ENCODE measurements around the gene USP3.

The USP3 gene

DNA sequence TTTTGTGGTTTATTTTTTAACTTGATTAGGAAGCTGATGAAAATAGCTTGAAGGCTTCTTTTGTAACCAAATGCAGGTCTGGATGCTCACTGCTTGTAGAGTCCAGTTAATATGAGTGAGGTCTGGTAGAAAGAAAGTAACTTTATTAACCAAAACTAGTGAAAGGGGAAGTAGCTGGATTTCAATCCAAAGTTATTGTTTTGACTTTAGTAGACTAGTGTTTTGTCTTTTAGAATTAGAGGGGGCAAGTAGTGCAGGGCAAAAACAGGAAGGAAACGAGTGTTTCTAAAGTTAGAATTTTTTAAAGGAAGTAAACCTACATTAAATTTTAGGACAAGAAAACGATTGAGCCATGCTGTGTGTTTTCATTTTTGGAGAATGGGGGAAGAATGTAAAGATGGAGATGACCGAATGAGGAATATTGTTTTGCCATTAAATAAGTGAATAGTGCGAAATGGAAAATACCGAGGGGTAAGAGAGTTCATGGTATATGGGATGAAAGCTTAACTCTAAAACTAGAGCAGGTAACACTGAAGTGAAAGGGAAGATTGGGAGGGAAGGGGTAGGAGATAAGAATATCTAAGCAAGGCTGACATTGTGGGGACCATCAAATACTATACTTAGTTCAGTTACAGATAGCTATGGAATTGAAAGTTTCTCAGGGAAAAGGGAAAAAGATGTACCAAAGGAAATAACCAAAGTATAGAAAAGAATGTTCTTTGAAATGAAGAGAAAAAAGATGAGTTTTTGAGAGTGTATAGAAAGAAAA, 40.0 kb downstream of the USP3 start:
- no peak for DNase-seq (ENCODE audit: low spot score)

DNA sequence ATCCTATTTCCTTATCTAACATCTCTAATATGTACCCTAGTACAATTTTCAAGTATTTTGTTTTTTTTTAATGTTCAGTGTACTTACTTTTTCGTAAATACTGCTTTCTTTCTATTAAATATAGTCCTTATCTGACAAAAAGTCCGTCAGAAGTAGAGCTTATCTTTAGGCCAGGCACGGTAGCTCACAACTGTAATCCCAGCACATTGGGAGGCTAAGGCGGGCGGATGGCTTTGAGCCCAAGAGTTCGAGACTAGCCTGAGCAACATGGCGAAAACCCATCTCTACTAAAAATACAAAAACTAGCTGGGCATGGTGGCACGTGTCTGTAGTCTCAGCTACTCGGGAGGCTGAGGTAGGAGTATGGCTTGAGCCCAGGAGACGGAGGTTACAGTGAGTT, 41.1 kb downstream of the USP3 start:
- no peak for DNase-seq (ENCODE audit: low spot score)

DNA sequence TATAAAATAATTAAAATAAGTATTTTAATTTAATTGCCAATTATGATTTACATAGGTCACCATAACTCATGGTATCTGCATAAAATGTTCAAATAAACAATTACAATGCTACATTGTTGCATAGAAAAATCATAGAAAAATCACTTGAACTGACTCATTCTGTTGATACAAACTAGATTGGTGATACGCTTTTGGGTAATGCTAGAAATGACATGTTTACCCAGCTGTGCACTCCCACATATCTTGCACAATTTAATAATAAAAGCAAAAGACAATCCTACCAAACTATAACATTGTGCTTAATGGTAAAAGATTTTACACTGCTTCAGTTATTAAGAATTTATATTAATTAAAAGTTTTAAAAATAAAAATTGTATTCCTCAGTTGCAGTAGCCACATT, 47.0 kb downstream of the USP3 start:
- peak; percentile 30 for DNase-seq (ENCODE audit: low spot score)

DNA sequence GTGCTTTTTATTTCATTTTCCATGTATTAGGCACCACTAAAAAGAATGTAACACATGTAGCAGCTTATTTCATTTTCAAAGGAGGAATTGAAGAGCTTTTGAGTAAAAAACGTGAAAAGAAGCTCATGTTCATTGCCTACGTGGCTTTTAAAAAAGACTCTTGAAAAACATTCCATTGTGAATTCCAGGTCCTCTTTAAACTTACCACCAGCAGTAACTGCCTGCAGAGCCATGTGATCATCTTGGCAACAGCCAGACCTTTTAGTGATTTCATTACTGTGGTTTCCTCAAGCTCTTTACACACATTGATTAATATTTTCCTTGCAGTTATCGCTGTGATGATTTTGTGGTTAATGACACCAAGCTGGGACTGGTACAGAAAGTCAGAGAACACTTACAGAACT, 49.0 kb downstream of the USP3 start:
- peak; percentile 91 for DNase-seq (ENCODE audit: low spot score)

DNA sequence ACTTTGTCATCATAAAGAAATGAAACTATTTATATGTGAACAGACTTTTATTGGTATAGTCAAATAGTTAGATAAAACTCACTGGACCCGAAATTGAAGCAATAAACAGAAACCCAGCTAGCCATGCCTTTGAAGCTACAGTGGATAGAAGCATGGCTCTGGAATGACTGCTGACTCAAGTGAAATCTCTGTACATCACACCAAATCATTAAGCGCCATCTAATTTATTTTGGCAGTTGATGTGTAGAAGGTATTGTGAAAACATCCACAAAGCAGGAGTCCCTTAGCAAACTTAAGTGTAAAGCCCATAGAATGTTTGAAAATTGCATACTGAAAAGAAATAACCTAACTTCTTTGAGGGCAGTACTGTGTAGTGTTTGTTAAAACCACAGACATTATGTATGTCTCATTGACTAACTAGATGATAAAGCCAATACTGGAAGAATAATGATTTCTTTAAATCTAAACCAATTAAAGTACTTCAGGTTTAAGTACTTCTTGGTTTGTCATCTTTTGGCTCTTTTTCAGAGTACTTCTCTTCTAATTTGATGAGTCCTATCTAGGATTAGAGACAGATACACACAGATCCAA, 50.0 kb downstream of the USP3 start:
- DNase-seq (ENCODE audit: low spot score): no peak

DNA sequence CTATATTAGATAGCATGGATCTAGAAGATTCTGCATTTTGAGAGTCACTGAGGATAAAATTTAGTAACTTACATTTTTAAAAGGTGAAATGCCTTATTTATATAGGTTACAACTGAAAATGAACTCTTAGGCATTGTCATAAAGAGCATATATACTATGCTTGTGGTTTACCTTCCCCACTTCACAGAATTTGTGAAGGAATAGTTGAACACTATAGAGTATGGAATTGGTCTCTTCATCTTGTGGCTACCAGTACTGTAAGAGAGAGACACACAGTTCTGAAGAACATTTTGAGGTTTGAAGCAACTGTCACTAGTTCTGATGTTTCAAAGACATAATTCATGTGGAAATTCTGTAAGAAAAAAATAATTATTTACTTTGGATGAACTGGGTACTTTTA, 51.1 kb downstream of the USP3 start:
- DNase-seq (ENCODE audit: low spot score): no peak

DNA sequence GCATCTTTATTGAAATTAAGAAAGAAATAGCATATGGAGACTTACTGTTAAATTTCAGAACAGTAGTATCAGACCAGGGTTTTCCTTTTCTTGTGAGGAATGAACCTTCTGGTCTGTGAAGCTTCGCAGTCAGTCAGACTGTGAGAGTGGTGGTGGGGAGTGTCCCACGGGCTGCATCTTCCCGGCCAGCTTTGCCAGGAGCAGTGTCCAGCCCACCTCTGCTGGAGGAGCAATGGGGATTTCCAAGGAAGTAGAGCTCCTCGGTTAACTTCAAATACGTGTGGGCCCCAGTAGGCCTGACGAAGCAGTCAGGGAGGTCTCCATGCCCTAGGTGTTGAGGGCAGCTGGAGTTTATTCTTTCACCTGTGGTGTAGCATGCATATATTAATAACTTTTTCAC, 51.9 kb downstream of the USP3 start:
- DNase-seq (ENCODE audit: low spot score): no peak

DNA sequence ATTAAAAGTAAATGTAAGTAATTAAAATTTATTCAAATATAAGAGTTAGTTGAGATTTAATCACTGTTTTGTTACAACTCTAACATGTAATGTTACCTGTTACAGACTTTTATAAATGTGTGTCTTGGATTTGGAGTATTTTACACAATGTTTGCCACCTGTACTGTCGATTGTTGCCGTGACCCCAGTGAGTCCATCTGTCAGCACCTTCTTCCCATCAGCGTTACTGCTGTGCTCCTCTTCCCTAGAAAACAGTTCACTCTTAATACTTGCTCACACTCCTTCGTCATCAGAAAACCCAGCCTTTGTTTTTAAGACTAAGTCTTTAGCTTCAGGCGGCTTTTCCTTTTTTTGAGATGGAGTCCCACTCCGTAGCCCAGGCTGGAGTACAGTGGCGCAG, 52.3 kb downstream of the USP3 start:
- DNase-seq (ENCODE audit: low spot score): no peak

DNA sequence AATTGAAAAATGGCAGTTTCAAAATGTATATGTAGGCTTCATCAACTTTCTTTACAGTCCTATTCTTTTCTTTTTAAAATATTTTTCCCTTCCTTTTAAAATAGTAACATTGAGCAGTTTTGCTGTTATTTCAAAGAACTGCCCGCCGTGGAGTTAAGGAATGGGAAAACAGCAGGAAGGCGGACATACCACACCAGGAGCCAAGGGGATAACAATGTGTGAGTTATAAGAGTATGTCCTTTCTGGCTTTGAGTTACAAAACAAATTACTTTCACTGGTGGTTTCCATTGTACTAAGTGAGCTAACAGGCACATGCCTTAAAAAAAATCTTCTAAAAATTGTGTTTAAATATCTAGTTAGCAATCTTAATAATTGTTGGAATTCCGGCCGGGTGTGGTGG, 55.4 kb downstream of the USP3 start:
- DNase-seq (ENCODE audit: low spot score): no peak

DNA sequence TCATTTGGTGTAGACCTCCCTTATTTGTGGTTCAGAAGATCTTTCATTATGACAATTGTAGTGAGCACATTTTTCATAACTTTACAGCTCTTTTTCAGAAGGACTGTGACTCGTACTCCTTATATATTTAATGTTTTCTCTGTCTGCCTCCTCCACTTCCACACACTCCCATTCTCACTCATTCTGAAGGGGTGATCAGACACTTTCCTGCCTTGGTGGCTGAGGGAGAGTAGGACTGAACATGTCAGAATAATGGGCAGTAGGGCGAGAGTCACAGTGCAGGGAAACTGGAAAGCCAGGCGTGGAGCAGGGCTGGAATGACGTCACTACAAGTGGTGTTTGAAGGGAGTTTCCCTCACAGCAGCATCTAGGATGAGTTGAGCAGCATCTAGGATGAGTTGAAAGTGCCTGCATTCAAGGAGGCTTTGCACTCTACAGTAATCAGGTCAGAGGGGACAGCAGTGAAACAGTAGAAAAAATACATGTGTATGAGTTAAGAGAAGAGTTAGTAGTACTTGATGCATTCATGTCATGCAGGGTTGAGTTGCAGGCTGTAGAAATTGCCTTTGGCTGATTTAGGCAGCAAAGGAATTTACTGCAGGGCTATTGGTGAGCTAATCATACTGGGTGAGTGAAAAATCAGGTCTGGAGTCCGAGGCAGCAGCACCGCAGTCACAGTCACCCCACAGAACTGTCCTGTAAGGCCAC, 56.5 kb downstream of the USP3 start:
- no peak for DNase-seq (ENCODE audit: low spot score)

DNA sequence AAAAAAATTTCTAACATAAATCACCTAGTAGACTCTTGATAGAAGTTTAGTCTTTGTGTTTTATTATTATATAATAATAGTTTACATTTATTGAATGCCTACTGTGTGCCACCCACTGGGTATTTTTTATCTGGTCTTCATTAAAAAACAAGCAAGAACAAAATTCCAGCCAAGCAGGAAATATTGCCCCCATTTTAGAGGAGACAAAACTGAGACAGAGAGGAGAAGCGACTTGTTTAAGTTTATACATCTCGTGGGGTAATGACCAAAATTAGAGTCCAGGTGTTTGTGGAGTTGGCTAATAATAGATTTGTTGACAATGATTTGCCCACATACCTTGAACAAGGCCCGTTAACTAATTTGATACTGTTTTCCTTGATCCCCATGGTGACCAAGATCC, 59.7 kb downstream of the USP3 start:
- DNase-seq (ENCODE audit: low spot score): no peak

DNA sequence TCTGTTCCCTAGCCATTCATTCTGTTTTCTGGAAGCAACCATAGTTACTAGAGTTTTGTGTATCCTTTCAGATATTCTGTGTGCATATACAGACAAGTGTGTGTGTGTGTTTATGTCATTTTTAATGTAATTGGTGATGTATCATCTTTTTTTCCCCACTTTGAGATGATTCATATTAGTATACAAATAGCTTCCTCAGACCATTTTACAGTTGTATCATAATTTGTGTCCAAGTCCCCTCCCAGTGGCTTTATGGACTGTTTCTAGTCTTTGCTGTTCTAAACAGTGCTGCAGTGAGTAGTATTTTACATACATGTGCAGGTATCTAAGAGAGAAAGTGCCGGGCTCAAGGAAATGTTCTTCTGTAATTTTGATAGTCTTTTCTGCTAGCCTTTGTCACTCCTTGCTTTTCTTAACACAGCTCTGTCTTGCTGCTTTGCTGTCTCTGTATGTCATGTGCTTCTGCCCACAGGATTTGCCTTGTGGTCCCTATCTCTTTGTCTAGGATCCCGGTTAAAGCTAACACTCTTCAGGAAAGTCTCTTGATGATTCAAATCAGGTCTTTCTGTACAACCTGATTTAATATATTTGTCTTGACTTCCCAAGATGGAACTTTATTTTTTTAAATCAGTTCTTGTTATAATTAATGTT, 61.3 kb downstream of the USP3 start:
- DNase-seq (ENCODE audit: low spot score): no peak

DNA sequence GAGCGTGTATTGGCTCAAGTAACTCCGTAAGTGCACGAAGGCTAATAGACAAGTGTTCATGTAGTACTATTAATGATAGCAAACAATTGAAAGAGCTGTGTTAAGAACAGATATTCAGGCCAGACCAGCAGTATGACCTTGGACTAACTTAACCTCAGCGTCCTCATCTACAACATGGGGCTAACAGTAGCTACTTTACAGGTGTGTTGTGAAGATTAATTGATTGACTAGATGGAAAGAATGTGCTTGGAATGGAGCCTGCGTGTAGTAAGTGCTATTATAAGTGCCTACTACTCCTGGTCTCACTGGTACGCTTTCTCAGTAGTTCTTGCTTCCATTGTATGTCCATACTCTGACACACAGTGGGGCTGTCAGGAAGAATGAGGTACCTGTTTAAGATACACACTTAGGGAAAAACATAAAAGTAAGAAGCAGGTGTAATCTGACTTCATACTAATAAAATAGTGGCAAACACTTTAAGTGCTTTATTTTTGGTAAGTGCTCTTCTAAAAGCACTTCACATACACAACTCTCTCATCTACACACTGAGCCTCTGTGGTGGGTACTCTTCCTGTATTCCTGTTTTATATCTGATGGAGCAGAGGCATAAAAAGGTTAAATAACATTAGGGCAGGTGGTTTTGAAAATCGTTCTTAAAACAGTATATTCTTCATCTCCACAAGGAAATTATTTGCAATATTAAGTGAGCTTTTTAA, 68.5 kb downstream of the USP3 start:
- DNase-seq (ENCODE audit: low spot score): no peak

DNA sequence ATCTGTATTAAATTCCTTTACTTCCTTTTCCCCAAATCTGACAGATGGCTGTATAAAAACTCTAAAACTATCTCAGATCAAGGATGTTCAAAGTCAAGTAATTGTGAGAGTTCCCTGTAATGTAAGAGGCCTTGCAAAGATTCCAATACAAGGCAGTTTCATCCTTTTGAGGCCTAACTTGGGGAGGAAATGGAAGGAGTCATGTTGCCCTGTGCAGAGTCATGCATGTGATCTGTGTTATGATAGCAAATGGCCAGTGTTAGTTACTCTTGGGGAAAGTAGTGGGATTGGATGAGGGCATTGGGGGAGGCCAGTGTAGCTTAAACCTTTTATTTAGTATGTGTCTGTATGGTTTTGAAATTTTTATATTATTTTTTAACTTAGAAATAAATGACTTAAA, 69.1 kb downstream of the USP3 start:
- DNase-seq (ENCODE audit: low spot score): no peak

DNA sequence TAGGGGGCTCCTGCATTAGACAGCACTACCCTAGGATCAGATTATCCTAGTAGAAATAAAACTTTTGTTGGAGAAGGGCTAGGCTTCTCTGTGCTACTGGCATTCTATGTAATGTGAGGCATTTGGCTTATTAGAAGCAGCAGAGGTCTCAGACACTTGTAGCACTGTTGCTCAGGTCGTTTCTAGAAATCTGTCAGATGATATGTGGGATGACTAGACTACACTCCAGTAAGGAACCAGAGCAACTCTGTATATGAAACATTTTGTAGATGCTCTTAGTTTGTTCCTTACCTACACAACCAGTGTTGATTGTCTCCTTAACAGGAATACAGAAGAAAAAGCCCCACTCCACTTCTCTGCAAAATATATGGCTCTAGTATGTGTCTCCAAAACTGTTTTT, 70.9 kb downstream of the USP3 start:
- DNase-seq (ENCODE audit: low spot score): no peak

DNA sequence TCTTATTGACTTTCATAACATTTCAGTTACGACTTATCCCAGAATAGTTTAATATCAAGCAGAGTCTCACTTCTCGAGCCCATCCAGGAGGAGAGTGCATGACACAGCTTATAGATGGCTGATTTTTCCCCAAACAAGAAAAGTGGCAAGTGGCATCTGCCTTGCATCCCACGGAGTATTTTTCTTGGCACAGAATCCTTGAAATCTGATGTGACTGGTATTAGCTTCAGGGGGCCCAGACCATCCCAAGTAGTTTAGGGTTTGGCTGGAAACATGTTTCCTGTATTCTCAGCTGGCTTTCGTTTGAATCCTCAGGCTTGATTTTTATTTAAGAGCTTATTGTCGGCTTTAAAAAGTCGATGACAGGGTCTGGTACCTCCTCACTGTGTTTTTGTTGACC, 72.0 kb downstream of the USP3 start:
- DNase-seq (ENCODE audit: low spot score): no peak

DNA sequence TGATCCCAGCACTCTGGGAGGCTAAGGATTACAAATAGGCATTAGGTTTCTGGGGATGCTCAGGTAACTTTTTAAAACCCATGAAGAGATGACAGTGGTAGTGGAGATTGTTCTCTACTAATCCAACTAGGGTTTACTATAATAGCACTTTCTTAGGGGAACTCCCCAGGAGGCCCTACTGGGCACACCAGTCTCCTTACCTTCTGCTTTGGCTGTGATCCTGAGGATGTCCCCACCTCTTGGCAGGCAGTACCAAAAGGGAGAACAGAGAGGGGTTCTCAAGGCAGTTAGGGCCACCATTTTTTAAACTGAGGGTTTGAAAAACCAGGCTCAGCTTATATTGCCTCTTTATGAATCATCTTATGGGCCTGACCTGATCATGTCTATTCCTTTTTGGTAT, 77.8 kb downstream of the USP3 start:
- DNase-seq (ENCODE audit: low spot score): no peak

DNA sequence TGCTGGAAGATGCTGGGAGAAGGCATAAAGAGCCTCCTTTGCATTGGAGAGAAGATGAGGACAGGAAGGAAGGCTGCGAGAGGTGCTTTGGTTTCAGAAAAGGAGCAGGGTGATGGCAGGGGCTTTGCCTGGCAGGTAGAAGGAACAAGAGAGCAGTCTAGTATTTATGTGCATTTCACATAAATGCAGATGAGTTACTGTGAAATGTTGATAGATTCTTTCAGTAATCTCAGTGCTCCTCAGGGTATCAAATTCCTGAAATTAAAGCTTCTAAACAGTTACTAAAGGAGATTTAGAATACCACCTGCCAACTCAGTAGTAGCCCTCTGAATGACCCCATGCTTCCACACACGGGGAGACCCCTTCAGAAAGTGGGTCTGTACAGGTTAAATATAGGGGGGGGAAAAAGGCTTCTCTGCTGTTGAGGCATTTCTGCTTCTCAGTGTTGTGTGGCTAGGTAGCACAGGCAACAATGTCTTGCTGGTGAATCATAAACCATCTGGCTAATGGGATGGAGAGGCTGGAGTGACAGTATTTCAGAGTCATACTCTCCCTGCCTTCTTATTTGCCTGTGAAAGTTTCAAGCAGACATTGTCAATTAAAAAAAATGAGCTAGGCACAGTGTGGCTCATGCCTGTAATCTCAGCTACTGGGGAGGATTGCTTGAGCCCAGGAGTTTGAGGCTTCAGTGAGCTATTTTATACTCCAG, 78.5 kb downstream of the USP3 start:
- DNase-seq (ENCODE audit: low spot score): peak; percentile 93

DNA sequence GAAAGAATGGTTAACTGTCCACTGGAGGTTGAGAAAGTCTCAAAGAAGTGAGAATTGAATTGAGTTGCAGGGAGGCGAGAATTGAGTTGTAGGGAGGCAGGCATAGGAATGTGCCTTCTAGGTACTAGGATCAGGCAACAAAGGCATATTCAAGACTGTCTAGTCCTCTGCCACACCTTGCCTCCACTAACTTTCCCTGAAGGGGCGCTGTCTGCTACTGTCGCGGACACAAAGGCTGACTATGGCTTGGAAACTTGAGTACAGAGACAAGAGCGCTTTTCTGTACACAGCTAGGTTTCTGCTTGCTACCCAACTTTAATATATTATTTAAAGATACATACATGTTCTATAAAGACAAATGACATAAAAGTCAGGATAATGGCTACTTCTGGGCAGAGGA, 82.4 kb downstream of the USP3 start:
- no peak for DNase-seq (ENCODE audit: low spot score)

DNA sequence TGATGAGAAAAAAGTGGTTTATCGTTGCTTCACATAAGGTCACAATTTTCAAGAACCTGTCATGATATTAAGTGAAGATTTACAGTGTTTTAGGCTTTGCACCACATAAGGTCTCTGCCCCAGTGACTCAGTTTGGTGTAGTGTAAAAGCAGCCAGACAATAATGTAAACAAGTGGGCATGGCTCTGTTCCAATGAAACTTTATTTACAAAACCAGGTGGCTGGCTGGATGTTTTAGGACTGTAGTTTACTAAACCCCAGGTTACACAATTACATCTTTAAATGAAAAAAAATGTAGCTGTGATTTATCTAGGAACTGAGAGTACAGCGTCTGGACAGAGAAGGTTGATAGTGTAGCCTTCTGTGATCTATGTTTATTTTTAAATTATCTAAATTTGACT, 83.1 kb downstream of the USP3 start:
- DNase-seq (ENCODE audit: low spot score): no peak

DNA sequence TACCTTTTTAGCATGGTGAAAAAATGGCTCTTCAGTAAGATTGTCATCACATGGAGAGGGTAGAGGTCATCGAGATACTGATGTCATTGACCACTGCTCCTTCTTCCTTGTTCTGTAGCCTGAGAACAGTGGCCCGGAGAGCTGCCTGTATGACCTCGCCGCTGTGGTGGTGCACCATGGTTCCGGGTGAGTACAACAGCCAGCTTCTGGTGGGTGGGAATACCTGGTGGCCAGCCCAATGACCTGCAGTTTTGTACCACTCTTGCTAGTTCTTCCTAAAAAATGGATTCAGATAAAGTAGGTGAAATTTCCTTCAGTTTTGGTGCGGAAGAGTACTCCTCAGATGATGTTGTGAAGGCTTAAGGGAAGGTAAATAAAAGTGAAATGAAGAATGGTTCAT, 84.4 kb downstream of the USP3 start:
- DNase-seq (ENCODE audit: low spot score): no peak

All from AG08395 (cell line).